Epithelial cell of prostate (primary cell): ENCODE data around the gene IL32.

Source experiments
- DNase-seq: peaks from one replicate; pipeline ENCODE4 v3.0.0-alpha.2; 2011; ENCODE audit warnings: low read depth, low spot score
- H3K27ac ChIP-seq: fragments of 450-650 bp; 2 replicates; pipeline ENCODE4 v1.5.1; 2017; ENCODE audit warnings: mild to moderate bottlenecking

IL32 gene

GRCh38 chr16:3065069-3065741, at the start of gene IL32:
Gene IL32 (plus strand): TSS chr16:3065640. CDS start chr16:3065812, 172 bp downstream.
- peak; percentile 33 for DNase-seq
- no peak within 1 kb of the TSS for H3K27ac ChIP-seq

DNA sequence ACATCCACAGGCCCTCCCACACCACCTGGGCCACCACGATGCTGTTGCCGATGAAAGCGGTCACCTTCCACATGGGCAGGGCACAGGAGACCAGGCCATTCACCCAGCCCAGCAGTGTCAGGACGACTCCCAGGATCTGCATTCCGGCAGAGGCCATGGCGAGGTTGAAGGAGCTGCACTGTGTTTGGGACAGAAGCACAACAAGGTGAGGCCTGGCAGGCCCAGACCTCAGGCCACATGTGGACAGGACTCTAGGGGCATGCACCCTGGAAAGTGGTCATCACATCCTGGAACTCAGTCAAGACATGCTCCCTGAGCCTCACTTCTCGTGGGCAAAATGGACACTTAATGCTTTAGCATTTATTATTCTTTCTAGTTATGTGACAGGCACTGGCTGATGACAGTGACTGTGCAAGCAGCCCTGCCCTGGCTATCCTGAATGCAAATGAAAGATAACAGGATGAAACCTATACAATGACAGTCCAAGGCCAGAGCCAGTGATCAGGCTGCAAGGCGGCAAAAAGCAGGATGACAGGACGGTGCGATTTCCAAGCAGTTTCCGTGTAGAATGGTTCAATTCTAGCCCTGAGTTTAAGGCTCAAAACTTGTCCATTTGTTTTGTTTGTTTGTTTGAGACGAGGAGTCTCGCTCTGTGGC, 49.4 kb upstream of the IL32 start:
- no peak for DNase-seq
- no peak overlapping the region for H3K27ac ChIP-seq

DNA sequence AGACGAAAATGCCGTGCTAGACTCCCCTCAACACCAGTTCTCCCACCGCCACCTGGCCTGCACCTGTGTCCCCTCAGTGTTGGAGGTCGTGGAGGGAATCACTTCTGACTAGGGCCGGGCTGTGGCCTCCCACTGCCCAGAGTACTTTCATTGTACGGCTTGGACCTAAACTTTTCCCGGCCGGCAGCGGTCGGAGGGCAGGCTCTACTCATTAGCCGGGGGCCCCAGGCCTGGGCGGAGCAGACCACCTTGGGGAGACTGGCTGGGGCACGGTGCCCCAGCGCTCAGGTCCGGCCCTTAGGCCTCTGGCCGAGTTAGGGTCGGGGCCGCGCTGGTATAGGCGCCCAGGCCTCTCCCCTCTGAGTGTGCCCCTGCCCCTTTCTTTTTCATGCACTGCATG, 48.1 kb upstream of the IL32 start:
- no peak for DNase-seq
- H3K27ac ChIP-seq, result no peak overlapping the region

GRCh38 chr16:3017794-3018506, 47.5 kb upstream of the IL32 start, which contains the start of gene CLDN6:
Gene CLDN6 (minus strand): TSS chr16:3018183. CDS start chr16:3016021, 2,162 bp downstream.
- no peak within 1 kb of the TSS for H3K27ac ChIP-seq
- no peak for DNase-seq

DNA sequence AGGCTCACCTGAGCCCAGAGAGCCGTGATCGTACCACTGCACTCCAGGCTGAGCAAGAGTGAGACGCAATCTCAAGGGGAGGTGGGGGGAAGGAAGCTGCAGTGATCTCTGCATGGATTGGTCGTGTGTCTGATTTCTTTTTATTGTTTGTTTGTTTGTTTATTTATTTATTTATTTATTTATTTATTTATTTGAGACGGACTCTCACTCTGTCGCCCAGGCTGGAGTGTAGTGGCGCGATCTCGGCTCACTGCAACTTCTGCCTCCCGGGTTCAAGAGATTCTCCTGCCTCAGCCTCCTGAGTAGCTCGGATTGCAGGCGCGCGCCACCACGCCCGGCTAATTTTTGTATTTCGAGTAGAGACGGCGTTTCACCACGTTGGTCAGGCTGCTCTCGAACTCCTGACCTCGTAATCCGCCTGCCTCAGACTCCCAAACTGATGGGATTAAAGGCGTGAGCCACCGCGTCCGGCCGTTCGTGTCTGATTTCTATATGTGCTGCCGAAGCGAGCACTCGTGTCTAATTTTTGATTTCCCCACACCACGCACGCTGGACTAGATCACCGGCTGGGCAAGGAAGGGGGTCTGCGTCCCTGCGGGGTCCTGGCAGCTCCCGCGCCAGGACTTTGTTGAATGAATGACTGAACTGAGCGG, 45.7 kb upstream of the IL32 start:
- peak overlapping the region; percentile 99 for H3K27ac ChIP-seq
- DNase-seq, result no peak

GRCh38 chr16:3020247-3020603, 45.2 kb upstream of the IL32 start, which contains the start of gene TNFRSF12A:
Gene TNFRSF12A (plus strand): TSS chr16:3020368. CDS start chr16:3020398, 30 bp downstream.
- DNase-seq, result no peak
- peak within 1 kb of the TSS; percentile 99 for H3K27ac ChIP-seq

DNA sequence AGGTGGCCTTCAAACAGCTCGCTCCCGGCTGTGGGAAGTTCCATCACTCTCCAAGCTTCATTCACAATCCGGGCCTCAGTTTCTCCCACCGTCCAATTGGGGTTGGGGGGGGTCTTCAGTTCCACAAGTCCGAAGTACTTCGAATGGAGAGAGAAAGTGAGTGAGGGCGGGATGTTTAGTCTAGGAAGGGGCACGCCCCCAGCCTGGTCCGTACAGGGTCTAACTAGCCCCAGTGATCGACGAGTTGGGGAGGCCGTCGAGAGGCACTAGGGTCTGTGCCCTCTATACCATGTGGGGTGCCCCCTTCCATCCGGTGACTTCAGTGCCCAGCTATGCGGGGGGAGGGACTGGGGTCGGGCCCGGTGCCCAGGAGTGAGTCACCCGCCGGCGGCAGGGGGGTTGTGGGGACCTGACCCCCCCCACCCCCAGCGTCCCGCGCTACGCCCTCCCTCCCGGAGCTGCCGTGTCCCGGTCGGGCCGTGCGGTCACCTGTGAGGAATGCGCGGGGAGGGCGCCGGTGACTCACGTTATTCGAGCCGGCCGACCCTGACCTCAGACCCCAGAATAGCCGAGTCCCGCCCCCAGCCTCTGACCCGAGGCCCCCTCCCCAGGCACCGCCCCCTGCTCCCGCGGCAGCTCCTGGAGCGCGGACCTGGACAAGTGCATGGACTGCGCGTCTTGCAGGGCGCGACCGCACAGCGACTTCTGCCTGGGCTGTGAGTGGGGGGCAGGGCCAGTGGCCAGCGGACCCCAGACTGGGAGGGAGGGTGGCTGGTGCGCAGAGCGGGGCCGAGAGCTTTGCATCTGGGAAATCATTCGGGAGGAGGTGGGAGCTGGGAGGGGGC, 44.6 kb upstream of the IL32 start:
- peak overlapping the region; percentile 99 for H3K27ac ChIP-seq

GRCh38 chr16:3021449-3022207, 43.8 kb upstream of the IL32 start:
- peak overlapping the region; percentile 99 for H3K27ac ChIP-seq
- DNase-seq, result peak; percentile 86

More for the DNA sequence above, 44.6 kb upstream of the IL32 start:
- DNase-seq, result peak; percentile 64

- peak; percentile 74 for DNase-seq
- peak overlapping the region; percentile 99 for H3K27ac ChIP-seq
These were observed 43.2 kb upstream of the IL32 start for GRCh38 chr16:3022208-3022683.

DNA sequence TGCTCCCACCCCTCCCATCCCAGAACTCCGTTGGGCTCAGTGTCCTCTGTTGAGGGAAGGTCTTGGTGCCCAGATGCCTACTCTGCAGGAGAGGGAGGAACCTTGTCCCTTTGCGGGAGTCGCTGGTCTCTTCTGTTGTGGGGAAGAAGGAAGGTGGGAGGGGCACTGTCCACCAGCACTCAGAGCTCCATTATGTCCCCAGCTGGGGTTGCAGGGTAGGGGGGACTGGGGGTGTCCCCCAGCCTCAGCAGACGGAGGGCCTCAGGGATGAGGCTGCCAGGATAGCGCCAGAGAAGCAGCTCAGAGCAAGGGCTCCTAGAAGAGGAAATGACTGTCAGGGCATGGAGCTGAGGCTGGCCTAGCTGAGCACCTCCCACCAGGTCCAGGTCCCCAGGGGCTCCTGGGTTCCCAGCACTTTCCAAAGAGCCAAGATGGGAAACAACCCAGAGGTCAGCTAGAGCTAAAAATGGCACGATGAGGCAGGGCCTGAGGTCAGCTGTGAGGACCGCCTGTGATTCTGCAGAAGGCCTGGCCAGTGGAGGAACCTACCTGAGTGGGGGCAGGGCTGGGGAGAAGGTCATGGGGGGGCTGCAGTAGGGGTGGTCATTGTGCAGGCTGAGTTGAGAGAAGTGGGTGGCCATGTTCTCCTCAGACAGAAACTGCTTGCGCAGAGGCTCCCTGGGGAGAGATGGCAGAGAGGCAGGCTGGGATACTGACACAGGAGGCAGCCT, 42.6 kb upstream of the IL32 start:
- peak overlapping the region; percentile 99 for H3K27ac ChIP-seq
- DNase-seq, result no peak

DNA sequence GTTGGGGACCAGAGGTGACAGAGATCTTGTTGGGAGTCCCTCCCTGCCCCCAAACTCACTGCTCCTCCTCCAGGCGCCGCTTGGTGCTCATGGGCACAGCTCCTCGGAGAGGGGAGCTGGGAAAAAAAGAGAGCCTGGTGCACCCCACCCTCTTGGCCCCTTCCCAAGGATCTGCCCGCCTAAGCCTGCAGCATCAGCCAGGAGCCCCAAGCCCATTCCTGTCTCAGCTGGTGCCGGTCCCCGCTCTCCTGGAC, 42.1 kb upstream of the IL32 start:
- no peak for DNase-seq
- peak overlapping the region; percentile 99 for H3K27ac ChIP-seq

DNA sequence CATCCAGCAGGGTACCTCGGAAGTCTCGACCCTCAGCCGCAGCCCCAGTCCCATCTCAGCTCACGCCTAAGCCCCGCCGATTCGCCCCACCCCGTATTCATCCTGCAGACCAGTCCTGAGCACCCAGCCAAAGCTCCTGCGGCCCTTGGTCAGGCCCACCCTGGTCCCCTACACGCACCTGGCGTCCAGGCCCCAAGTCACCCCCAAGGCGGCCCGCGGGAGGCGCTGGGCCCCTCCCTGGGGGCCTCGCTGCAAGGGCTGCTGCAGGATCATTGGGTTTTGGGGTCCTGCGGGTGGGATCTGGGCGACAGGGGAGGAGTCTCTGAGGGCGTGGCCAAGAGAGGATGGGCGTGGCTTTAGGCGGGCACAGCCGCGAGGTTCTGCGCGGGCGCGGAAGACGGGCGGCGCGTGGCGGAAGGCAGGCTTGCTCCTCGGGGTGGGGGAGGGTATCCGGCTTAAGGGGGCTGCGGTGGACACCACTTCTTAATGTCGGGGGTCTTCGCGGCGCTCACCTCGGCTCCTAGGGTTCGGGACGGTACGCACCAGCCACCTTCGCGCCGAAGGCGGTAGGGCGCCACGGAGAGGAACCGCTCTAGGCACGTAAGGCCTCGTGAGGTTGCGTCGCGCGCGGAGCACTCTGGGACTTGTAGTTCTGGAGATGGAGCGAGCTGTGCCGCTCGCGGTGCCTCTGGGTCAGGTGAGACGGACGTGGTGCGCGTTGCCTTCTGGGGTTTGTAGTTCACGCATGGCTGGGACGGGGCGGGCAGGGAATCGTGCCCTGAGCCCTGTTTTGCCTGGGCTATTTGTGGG, 41.6 kb upstream of the IL32 start, which contains the start of the genes HCFC1R1 and THOC6:
HCFC1R1 (minus strand) TSS at position 274 of the 810 bp plus-strand sequence; CDS start at position 273, 1 bp downstream.
THOC6 (plus strand) TSS at position 367 of the 810 bp plus-strand sequence; CDS start at position 659, 292 bp downstream.
- peak within 1 kb of the TSS; percentile 99 for H3K27ac ChIP-seq

GRCh38 chr16:3025032-3026002, 40.1 kb upstream of the IL32 start:
- DNase-seq, result no peak
- peak overlapping the region; percentile 99 for H3K27ac ChIP-seq

More for the DNA sequence above, 41.6 kb upstream of the IL32 start, which contains the start of the genes HCFC1R1 and THOC6:
- DNase-seq, result peak; percentile 94

- no peak overlapping the region for H3K27ac ChIP-seq
- DNase-seq, result no peak
These were observed 39.4 kb upstream of the IL32 start for GRCh38 chr16:3026003-3026378.

DNA sequence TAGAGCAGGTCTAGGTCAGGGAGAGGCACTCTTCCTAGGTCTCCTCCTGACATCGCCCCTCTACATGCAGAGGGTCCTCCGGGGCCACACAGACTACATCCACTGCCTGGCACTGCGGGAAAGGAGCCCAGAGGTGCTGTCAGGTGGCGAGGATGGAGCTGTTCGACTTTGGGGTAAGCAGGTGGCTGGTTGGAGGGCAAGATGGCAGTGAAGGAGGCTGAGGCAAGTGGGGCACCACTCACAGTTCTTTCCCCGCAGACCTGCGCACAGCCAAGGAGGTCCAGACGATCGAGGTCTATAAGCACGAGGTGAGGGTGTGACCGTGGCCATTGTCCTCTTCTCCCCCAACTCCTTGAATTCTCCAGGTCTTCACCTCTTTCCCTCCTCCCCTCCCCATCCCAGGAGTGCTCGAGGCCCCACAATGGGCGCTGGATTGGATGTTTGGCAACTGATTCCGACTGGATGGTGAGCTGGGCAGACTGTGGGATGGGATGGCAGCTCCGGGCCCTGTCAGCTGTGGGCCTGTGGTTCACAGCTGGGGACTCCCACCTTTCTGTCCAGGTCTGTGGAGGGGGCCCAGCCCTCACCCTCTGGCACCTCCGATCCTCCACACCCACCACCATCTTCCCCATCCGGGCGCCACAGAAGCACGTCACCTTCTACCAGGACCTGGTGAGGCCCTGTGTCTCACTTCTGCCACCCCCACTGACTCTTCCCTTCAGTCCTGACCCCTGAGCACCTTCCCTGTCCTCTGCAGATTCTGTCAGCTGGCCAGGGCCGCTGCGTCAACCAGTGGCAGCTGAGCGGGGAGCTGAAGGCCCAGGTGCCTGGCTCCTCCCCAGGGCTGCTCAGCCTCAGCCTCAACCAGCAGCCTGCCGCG, 38.6 kb upstream of the IL32 start:
- DNase-seq, result no peak
- H3K27ac ChIP-seq, result no peak overlapping the region
